Stimulated activated CD4-positive, alpha-beta T cell treated with anti-CD3 and anti-CD28 coated beads, TNF-alpha, amount 100 ng/mL, for 48 hours (primary cell): Measurements from ENCODE around the gene S100A2.

Experiments
- DNase-seq, 3 donors: peaks; one replicate each; pipeline ENCODE4 v3.0.0-alpha.2; 2020; ENCODE audit warnings: low read depth in 3 of 3

Gene S100A2

DNA sequence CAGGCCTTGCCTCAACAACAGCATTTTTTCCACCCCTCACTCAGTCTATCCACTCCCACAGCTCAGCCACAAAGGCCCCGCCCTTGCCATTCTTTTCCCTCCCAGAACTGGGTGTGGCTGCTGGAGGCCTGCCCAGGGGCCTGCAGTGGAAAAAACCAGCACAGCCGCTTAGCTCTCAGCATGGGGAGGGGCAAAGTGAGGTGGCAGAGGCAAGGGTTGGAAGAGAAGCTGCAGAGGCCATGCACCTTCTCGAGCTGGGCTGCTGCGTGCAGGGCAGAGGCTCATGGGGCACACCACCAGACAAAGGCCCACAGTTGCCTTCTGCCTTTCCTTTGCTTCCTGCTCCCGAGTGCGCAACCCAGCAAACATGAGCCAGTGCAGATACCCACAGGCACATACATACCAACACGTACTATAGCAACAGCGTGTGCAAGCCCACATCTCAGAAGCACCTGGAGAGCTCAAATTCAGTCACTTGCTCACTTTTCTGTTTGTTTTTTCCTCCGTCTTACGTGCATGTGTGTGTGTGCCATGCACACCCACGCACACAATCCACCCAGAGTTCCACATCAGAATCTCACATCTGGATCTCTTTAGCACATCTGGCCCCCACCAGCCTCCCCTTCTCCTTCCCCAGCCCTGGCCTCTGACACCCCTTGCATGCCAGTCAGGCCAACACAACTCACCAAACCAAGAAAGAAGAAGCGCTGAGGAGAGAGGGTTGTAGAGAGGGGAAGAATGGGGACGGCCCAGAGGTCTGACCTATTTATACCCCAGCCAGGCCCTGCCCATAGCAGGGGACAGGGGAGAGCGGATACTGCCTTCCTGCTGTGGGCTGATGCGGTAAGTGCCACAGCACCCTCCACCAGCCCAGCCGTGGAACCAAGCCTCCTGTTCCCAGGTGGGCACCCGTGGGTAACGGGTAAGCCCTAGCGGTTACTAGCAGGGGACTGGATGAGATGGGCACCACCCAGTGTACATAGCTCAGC lies 20.3 kb downstream of the S100A2 start, which contains the start of gene S100A4:
S100A4 (minus strand) TSS at position 740 of the 989 bp plus-strand sequence. CDS start 1,012 bp downstream, outside the sequence.
- peak; percentile 87 to 95 (median 88) for DNase-seq

DNA sequence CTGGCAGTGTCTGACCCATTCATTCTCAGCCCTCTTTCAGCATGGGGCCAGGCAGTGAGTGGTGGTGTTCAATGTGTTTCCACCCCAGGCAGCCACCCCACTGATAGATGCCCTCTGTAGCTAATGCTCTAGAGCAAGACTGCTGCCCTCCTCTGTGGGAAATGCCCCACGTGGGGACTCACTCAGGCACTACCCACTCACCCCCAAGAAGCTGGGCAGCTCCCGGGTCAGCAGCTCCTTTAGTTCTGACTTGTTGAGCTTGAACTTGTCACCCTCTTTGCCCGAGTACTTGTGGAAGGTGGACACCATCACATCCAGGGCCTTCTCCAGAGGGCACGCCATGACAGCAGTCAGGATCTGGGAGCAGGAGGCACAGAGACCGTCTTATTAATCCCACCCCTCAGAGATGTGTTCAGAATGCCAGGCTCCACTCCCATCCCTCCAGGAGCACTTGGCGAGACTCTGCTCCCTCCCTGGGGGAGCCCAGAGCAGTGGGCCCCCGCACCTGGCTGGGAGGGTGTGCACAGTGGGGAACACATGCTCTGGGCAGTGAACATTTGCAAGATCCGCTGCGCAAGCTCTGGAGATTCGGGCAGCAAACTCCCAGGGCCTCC lies 21.1 kb downstream of the S100A2 start:
- DNase-seq: no peak

DNA sequence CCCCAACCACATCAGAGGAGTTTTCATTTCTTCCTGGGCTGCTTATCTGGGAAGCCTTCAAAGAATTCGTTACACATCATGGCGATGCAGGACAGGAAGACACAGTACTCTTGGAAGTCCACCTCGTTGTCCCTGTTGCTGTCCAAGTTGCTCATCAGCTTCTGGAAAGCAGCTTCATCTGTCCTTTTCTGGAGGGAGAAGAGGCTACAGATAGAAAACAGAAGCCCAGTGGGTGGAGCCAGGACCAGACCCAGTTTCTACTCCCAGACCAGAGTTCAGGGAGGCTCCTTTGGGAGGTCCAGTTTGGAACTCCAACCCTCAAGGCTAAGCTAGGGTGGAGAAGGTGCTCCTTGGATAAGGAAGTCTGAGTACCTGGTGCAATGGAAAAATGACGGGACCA lies 21.9 kb downstream of the S100A2 start:
- no peak for DNase-seq

DNA sequence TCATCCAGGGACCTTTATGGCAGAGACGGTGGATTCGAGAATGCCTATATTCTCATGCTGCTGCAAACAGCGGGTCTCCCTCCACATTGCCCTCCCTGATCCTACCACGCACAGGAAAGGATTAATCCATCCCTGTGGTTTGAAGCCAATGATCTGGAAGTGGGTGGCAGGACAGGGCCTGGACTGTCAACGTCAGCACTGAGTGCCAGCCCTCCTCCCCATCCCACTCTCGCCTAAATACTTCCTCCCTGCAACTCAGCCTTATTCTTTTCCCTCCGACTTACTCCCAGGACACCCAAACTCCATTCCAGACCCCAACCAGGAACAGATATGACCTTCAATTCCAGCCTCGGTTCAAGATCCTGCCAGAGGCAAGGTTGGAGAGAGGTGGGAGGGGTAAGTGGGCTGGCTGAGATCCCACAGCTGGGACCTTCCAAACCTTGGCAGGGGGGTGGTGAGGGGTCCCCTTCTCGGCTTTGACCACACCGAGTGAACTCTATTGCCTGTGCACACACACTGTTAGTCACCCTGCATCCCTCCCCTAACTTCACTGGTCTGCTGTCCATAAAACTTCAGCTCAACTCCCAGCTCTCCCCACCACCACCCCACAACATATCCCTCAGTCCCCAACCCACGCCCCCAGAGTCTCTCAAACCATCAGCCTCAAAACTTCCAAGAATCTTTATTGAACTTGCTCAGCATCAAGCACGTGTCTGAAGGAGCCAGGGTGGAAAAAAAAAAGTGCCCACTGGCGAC lies 22.5 kb downstream of the S100A2 start:
- DNase-seq: no peak

DNA sequence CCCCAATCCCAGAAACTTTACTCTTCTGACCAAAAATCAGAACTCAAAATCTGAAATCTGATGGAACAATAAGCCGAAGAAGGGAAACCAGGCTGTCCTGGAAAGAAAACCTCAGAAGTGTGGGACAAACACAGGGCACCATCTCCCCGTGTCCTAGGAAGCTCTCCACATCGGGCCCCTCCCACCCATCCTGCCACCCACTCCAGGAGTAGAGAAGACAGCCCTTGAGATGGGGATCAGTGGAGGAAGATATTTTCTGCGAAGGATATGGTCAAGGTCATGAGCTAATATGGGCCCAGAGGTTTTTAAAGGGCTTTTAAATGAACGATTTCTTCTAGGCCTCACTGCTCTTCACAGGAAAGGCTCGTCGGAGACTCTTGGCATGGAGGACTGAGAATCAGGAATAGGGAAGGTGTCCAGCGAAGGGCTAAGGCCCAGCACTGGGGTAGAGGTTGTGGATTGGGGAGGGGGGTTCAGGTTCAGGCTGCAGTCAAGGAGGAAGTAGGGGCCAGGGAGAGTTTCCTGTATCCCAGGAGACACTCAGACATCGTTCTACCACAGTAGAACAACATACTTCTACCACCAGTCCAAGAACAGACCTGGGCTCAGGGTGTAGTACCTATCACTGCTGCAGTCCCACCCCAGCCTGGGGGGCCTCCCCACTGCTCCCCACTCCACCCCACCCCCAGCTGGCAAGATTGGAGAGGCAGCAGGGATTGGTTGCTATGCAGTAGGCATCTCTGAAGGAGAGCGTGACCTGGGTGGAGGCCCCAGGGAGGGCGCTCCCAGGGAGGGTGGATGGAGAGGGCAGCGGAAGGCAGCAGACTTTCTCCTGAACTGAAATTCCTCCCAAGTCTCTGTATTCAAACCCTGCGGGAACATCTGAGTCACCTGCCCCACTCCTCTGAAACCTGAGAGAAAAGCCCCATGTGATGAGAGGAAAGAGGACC lies 23.7 kb downstream of the S100A2 start:
- no peak for DNase-seq

DNA sequence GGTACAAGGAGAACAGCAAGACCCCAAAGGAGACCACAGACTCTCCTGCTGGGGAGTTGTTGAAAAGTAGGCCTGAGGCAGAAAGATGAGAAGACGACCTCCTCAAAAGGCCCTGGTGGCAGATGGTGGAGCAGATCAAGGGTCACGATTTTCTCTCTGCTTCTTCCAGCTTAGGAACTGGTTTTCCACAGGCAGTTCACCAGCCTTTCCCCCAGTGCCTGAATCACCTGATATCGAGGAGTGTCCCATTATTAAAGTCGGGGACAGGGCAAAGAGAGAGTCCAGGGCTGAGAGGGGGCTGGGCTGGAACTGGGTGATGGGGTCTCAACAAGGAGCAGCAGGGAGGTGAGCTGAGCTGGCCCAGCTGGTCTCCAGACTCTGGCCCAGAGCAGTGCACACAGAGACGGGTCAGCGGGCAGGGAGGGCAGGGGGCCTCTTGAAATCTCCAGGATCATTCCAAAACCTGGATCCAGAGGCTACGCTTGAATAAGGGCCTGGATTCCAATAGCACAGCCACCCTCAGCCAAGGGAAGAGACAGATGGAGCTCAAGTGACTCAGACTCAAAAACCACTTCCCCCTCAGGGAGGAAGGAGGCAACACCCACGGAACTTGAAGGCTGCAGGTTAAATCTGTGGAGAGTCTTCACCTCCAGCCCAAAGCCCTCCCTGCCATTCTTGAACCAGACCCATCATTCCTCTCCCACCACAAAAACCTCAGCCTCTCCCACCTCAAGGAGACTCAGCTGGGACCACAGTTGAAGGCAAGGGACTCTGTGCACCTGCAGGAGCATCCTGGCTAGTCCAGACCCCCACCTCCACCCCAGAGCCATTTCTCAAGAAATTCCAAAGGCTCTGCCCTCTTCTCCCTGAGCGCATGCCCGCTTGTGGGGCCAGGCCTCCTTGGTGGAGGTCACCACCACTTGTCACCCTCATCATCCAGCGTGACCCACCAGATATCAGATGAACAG lies 25.0 kb downstream of the S100A2 start, which contains the start of gene S100A5:
S100A5 (minus strand) TSS at position 541 of the 968 bp plus-strand sequence. CDS start 743 bp downstream, outside the sequence.
- DNase-seq: peak in 1 of 3 donors; percentile 38

DNA sequence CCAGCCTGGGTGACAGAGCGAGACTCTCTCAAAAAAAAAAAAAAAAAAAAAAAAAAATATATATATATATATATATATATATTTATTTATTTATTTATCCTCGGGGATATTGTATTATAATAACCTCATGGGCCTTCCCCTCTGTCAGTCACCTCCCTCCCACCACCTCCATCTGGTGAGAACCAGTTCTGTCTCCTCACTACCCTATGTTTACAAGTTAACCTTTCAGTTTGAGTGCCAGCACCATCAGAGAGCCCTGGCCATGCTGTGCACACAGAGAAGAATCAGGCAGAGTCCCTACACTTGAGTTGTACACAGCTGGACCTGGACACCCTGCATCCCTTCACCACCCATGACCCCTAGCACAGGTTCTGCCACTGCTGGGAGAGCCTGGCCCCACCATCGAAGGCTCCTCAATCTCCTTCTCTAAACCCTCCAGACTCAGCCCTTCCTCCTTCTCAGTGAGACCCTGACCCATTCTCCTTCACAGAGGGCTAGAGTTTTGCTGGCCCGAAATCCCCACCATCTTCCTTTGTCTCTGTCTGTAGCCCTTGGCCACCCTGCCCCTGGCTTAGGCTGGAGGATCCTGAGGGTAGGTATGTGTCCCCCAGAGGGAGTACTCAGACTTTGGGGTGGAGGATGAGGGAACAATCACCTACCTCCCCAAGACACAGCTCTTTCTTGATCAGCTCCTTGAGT lies 26.1 kb downstream of the S100A2 start:
- DNase-seq: no peak

DNA sequence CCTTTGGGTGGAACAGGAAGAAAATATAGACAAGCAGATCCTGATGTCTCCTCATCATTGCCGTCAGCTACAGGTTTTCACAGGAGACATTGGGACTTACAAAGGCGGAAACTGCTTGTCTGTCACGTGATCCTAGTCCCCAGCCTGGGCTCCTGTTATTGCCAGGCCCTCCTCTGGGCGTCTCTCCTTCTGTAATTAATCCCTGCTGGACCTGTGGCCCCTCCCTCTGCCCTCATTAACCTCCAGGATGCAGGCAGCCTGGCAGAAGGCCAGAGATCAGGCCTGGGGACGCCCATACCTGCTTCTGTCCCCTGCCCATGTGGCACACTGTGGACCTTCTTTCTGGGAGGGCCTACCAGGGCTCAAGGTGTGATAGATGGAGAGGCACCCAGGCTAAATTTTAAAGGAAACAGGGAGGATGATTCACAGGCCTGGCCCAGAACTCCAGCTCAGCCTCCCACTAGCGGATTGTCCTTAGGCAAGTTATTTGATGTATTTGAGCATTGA lies 27.3 kb downstream of the S100A2 start:
- no peak for DNase-seq

DNA sequence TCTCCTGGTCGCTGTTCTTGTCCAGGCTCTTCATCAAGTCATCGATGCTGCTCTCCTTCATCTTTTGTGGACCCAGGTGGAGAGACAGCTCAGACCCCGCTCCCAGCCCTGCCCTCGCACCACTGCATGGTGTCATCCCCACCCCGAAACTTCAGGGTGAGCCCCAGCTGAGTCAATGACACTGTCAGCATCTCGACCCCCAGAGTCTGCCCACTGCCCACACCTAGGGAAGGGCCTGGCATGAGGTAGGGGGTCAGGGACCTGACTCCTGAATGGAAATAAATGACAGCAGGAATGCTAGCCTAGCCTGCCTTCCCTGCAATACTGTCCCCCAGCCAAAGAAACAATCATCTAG lies 28.3 kb downstream of the S100A2 start:
- DNase-seq: no peak

DNA sequence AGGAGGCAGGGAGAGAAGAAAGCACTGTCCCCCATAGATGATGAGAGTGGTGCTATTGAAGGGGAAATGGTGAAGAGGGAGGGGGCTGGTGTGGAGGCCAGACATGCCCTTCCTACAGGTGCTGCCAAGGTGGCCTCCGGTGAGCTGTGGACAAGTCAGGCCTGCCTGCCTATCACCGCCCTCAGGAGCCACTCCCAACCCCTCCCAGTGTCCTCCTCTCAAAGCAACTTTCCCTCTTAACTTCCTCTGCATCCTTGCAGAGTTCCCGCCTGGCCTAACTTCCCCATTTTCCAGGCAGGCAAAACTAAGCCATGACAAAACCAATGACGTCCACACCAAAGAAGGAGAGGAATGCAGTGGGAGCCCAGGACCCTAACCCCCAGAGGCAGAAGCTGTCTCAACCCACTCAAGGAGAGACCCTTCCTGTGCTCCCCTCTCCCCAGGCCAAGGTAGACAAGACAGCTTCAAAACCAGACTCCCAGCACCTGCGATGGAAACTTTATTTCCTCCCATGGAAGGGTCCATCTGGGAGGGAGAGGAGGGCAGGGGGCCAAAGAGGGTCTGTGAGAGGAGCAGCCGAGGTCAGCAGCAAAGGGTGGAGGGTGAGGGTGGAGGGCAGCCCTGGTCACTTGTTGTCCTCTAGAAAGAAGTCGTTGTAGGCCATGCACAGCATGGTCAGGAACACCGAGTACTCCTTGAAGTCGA lies 28.8 kb downstream of the S100A2 start:
- no peak for DNase-seq

DNA sequence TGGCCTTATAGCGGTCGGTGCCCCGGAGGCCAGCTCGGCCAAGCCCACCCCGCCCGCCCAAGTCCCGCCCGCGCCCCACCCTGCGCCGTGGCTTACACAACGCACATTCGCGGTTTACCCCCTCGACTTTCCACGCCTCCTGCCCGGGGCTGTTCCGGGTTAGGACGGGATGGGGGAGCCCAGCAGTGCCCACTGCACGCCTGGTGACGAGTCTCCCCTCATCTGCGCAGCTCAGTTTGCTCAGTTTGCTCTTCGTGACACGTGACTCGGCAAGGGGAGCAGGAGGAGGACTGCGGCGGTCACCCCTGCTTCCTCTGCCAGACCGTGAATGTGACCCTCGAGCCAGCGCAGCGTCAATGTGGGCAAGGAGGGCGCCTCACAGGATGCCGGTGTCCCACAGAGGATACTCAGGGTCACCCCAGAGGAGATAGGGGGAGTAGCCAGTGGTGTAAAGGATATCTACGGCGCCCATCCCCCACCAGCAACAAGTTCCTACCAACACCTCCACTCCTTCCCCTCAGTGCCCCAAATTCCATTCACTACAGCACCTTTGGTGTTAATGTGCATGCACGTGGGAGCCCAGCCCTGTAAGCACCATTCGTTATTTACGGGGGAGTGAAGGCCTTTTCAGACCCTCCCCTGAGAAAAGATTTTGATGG lies 29.5 kb downstream of the S100A2 start:
- DNase-seq: peak; percentile 54 to 74 (median 67)

DNA sequence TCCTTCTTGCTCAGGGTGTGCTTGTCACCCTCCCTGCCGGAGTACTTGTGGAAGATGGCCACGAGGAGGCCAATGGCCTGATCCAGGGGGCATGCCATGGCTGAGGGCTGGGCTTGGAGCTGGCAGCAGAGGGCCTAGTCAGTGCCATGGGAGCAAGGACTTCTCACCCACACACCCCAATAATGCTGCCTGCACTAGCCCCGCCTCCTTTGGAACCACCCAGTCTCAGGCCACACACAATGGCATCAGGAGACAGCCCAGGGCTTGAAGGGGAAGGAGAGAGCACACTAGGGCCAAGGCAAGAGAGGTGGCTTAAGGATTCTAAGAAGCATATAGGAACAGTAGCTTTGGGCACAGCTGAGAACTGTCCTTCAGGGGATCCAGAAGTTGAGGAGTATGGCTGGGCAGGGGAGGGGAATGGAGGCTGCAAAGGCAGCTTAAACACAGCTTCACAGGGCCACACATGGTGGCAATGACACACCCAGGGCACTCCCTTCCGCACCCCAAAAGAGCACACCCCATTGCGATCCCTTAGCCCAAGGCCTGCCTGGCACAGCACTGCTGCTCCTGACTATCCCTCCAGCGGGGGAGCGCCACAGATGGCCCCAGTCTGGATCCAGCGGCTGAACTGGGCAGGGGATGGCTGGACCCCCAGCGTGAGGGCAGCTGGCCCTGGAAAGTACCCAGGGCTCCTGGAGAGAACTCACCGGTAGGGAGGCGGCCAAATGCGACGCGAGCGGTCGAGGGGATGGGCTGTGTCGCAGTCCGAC lies 30.2 kb downstream of the S100A2 start, which contains the start of gene S100A6:
S100A6 (minus strand) TSS at position 750 of the 770 bp plus-strand sequence; CDS start at position 98, 652 bp downstream.
- no peak for DNase-seq

DNA sequence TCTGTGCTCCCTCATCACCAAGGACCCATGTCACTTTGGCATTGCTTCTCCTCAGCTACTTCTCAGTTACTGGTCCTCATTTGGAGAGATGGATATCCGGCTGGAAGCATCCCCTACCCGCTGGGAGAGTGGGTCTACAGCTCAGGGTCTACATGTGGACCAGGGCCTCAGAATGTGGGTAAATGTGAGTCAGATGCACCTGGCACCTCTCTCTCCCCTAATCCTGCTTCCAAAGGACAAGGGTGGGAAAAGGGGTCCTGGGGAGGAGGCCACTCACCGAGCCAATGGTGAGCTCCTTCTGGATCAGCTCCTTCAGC lies 30.8 kb downstream of the S100A2 start:
- no peak for DNase-seq

DNA sequence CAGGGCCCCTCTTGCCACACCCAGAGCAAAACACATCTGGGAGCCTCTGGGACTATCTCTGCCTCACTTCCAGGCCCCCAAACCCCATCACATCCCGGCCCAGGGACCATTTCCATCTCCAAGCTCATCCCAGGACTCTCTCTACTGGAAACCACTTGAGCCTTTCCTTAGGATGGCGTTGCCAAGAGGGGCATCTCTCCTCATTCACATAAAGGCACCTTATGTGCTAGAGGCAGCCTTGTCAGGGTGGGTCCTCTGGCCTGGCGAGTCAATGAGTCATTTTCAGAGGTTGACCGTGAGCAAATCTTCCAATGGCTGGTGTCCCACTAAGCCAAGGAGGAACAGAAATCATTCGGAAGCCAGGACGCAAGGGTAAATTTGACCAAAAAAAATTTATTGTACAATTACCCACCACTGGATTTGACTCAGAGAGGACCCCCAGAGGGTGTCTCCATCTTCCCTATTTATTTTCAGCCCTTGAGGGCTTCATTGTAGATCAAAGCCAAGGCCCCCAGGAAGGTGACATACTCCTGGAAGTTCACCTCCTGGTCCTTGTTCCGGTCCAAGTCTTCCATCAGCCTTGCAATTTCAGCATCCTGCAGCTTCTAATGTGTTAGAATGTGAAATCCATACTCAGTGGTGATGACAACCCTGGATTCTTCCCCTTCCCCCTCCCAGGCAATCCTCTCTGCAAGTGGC lies 31.3 kb downstream of the S100A2 start:
- DNase-seq: no peak

DNA sequence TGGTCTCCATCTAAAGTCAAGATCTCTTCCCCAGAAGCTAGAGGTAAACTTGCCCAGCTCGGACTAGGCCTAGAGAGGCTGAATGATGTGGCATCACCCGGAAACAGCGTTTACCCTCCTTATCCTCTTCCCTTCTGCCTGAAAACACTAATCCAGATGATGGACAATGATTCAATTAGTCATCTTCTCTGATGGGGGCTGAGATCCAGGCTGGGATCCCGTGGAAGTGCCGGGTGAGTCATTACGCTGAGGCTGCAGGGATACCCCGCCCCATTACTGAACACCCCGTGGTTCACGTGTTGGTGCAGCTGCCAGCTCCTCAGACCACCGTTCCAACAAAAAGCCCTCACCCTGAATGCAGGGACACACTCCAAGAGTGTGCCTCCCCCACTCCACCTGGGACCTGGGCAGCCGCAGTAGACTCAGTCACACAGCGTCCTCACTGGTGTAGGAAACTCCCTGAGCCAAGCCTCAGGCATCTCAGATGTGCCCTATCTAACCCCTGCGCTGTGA lies 31.9 kb downstream of the S100A2 start:
- no peak for DNase-seq
